Kidney epithelial cell (primary cell): ENCODE measurements around the gene GOLPH3L. TPM values are rescaled to one million over a fixed set of nuclear protein-coding genes. Genes with fewer than 3 reads are reported as not detected.
"Not testable (repeated sequence)": the region's sequence is repeated elsewhere in the genome, so short reads cannot be mapped to it uniquely, and the experiment has no call there.

ENCODE experiments used
- DNase-seq: peaks from one replicate; pipeline ENCODE4 v3.0.0-alpha.2; 2010; ENCODE audit warnings: low read depth
- H3K27me3 ChIP-seq: 2 replicates; pipeline ENCODE4 v1.6.0; 2011; ENCODE audit warnings: low read length; ENCODE audit not compliant: control insufficient read depth, insufficient read depth
- H3K36me3 ChIP-seq: 2 replicates; pipeline ENCODE4 v1.5.1; 2011; ENCODE audit warnings: low read length; ENCODE audit not compliant: control insufficient read depth, insufficient read depth
- H3K4me3 ChIP-seq: 2 replicates; pipeline ENCODE4 v1.5.1; 2011; ENCODE audit warnings: low read depth, mild to moderate bottlenecking, control low read depth, low read length
- total RNA-seq: library from RNA; depleted of rRNA; stranded (reverse); fragments of >200 nt; gene quantifications from 2 replicates; pipeline ENCODE4 v1.2.3, GENCODE V29; 2015
- TF ChIP-seq, protein P1 (sequence below): IDR thresholded peaks from 2 replicates; pipeline ENCODE4 v1.5.1; 2011; ENCODE audit warnings: mild to moderate bottlenecking, moderate library complexity, low read length, control low read depth, inconsistent platforms; ENCODE audit not compliant: insufficient read depth, poor library complexity, severe bottlenecking

Gene GOLPH3L
- total RNA-seq, 1 donor from 2014 or later = 18.2 TPM

DNA sequence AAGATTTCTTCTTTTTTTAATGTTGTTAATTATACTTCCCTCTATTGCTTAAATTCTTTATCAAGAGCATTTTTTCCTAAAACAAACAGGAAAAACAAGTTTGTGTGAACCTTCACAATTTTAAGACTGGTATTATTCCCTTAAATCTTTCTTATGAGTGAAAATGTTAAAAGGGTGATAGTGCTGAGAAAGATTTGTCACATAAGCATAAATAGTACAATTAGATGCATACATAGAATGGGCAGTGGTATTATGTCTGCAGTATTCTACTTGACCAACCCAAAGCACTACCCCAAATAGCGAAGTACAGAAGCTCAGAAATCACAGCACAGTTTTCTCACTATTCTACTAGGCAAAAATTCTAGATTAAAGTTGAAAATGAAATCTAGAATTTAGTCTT lies 18.0 kb downstream of the GOLPH3L start:
- H3K36me3 ChIP-seq = no peaks in the 10 kb centered on the region
- TF ChIP-seq, protein P1, sequence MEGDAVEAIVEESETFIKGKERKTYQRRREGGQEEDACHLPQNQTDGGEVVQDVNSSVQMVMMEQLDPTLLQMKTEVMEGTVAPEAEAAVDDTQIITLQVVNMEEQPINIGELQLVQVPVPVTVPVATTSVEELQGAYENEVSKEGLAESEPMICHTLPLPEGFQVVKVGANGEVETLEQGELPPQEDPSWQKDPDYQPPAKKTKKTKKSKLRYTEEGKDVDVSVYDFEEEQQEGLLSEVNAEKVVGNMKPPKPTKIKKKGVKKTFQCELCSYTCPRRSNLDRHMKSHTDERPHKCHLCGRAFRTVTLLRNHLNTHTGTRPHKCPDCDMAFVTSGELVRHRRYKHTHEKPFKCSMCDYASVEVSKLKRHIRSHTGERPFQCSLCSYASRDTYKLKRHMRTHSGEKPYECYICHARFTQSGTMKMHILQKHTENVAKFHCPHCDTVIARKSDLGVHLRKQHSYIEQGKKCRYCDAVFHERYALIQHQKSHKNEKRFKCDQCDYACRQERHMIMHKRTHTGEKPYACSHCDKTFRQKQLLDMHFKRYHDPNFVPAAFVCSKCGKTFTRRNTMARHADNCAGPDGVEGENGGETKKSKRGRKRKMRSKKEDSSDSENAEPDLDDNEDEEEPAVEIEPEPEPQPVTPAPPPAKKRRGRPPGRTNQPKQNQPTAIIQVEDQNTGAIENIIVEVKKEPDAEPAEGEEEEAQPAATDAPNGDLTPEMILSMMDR = no peak
- no peaks in the 10 kb centered on the region for H3K27me3 ChIP-seq
- no peak overlapping the region for H3K4me3 ChIP-seq
- no peak for DNase-seq

DNA sequence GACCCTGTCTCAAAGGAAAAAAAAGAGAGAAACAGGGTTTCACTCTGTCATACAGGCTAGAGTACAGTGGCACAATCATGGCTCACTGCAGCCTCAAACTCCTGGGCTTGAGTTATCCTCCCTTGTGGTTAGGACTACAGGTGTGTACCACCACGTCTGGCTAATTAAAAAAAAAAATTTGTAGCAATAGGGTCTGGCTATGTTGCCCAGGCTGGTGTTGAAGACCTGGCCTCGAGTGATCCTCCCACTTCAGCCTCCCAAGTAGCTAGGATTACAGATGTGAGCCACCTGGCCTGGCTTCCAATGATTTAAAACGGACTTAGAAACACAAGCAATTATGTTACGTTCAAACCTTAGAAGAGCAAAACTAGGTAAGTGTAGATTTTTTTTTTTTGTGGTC lies 22.1 kb downstream of the GOLPH3L start:
- no peak for DNase-seq
- no peaks in the 10 kb centered on the region for H3K27me3 ChIP-seq
- H3K36me3 ChIP-seq = no peaks in the 10 kb centered on the region
- H3K4me3 ChIP-seq = no peak overlapping the region
- TF ChIP-seq, protein P1 = no peak

DNA sequence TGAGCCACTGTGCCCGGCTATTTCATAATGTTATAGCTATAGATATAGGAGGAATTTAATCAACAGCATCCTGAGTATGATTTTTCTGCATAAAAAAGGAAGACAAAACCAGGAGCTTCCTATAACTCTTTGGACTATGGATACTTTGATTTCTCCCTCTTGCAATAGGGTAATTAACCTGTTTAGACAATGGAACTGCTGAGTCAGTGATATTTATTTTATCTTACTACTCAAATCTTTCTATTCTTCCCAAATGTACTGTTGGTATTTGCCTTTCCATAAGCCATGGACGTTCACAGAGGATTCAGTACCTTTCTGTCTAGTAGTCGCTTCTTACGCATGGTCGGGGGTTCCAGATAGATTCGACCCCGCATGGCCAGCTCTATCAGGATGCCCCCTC lies 33.6 kb downstream of the GOLPH3L start:
- Histone ChIP-seq H3K27me3 (no peaks in the 10 kb centered on the region), H3K36me3 (no peaks in the 10 kb centered on the region), H3K4me3 (no peak overlapping the region)
- TF ChIP-seq, protein P1 = no peak
- DNase-seq = no peak

DNA sequence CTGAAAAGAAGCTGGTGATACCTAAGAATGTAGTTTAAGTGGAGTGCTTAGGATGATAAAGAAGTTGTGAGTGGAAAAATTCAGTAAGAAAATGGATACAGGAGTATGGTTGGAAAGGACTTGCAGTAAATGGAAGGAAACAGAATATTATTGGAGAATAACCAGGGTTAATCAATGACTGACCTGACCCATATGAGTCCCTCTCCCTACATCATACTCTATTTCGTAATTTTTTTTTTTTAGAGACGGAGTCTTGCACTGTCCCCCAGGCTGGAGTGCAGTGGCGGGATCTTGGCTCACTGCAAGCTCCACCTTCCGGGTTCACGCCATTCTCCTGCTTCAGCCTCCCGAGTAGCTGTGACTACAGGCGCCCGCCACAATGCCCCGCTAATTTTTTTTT lies 34.1 kb downstream of the GOLPH3L start:
- H3K36me3 ChIP-seq = no peaks in the 10 kb centered on the region
- DNase-seq = no peak
- no peak overlapping the region for H3K4me3 ChIP-seq
- no peaks in the 10 kb centered on the region for H3K27me3 ChIP-seq
- TF ChIP-seq, protein P1 = no peak

DNA sequence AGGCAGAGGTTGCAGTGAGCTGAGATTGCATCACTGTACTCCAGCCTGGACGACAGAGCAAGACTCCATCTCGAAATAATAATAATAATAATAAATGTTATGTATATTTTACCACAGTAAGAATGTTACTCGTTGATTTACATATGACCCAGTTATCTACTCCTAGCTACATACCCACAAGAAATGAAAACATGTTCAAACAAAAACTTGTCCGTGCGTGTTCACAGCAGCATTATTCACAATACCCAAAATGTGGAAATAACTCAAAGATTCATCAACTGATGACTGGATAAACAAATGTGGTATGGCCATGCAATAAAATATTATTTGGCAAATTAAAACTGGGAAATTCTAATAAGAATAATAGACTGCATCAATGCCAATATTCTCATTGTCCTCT lies 35.8 kb downstream of the GOLPH3L start:
- TF ChIP-seq, protein P1 = no peak

DNA sequence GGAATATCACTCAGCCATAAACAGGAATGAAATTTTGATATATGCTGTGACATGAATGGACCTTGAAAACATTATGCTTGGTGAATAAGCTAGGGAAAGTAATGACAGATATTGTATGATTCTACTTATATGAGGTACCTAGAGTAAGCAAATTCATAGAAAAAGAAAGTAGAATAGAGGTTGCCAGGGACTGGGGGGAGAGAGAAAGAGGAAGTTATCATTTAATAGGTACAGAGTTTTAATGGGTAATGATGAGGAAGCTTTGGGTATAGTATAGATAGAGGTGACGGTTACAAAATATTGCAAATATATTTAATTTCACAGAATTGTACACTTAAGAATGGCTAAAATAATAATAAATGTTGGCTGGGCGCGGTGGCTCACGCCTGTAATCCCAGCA lies 36.4 kb downstream of the GOLPH3L start:
- H3K4me3 ChIP-seq = no peak overlapping the region
- H3K27me3 ChIP-seq = no peaks in the 10 kb centered on the region
- TF ChIP-seq, protein P1 = no peak
- DNase-seq = no peak
- no peaks in the 10 kb centered on the region for H3K36me3 ChIP-seq

More for the DNA sequence above, 35.8 kb downstream of the GOLPH3L start:
- no peaks in the 10 kb centered on the region for H3K36me3 ChIP-seq
- no peak overlapping the region for H3K4me3 ChIP-seq
- no peaks in the 10 kb centered on the region for H3K27me3 ChIP-seq
- DNase-seq = no peak

DNA sequence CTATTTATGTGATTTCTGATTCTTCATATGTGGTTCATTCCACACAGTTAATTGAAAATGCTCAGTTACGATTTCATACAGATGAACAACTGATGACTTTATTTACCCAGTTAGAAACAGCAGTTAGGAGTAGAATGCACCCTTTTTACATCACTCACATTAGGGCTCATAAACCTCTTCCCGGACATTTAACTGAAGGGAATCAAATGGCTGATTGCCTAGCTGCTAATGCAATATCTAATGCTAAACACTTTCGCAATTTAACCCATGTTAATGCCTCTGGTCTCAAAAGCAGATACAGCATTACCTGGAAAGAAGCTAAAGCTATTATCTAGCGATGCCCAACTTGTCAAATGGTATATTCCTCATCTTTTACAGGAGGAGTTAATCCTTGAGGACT lies 39.9 kb downstream of the GOLPH3L start:
- H3K36me3 ChIP-seq, H3K27me3 ChIP-seq, DNase-seq, H3K4me3 ChIP-seq: not testable (repeated sequence)

DNA sequence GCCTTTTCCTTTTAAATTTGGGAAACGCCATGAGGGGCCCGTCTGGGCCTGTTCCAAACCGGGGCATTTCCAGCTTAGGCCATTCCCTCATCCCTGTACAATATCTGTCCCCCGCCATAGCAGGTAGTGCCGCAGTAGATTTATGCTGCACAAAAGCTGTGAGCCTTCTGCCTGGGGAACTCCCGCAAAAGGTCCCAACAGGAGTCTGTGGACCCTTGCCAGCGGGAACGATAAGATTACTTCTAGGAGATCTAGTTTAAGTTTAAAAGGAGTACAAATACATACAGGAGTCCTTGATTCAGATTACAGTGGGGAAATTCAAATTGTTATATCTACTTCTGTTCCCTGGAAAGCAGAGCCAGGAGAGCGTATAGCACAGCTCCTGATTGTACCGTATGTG lies 42.3 kb downstream of the GOLPH3L start:
- H3K4me3 ChIP-seq, DNase-seq, H3K27me3 ChIP-seq, H3K36me3 ChIP-seq: not testable (repeated sequence)
